ENCODE data around the gene COL27A1.

COL27A1 gene

GRCh38 chr9:114287763-114288192, 132.4 kb downstream of the COL27A1 start:
- H3K27ac ChIP-seq, result no peak overlapping the region
- TF ChIP-seq CTCF (conservative IDR thresholded peaks at IDR 0.05) (no peak), ZFX (IDR thresholded peaks at IDR 0.05) (no peak)

- no peak for TF ChIP-seq ZFX (IDR thresholded peaks at IDR 0.05)
- no peak for TF ChIP-seq CTCF (conservative IDR thresholded peaks at IDR 0.05)
- no peak overlapping the region for H3K27ac ChIP-seq
These were observed 133.1 kb downstream of the COL27A1 start for GRCh38 chr9:114288193-114289091.

- H3K27ac ChIP-seq, result no peak overlapping the region
- TF ChIP-seq CTCF (conservative IDR thresholded peaks at IDR 0.05) (no peak), ZFX (IDR thresholded peaks at IDR 0.05) (no peak)
These were observed 133.8 kb downstream of the COL27A1 start for GRCh38 chr9:114289106-114289505.

GRCh38 chr9:114289571-114290481, 134.5 kb downstream of the COL27A1 start:
- no peak overlapping the region for H3K27ac ChIP-seq
- TF ChIP-seq ZFX (IDR thresholded peaks at IDR 0.05) (no peak), CTCF (conservative IDR thresholded peaks at IDR 0.05) (no peak)

- H3K27ac ChIP-seq, result no peak overlapping the region
- no peak for TF ChIP-seq CTCF (conservative IDR thresholded peaks at IDR 0.05)
- no peak for TF ChIP-seq ZFX (IDR thresholded peaks at IDR 0.05)
These were observed 135.2 kb downstream of the COL27A1 start for GRCh38 chr9:114290561-114290986.

- TF ChIP-seq ZFX (IDR thresholded peaks at IDR 0.05) (no peak), CTCF (conservative IDR thresholded peaks at IDR 0.05) (peak; percentile 92)
These were observed 135.7 kb downstream of the COL27A1 start for GRCh38 chr9:114291064-114291474.

More at GRCh38 chr9:114291064-114291474, 135.7 kb downstream of the COL27A1 start:
- H3K27ac ChIP-seq, result no peak overlapping the region

All from C4-2B (cell line).